ENCODE measurements around the gene OXSM.

OXSM gene

GRCh38 chr3:25834346-25834745 is 44.5 kb downstream of the OXSM start:
- H3K27me3 ChIP-seq (ENCODE audit: insufficient read depth, low read depth, severe bottlenecking), result no peaks in the 10 kb centered on the region
- TF ChIP-seq CTCF (IDR thresholded peaks at IDR 0.05; ENCODE audit: low read depth, low read length), result no peak
- no peak for DNase-seq
- H3K36me3 ChIP-seq, result no peaks in the 10 kb centered on the region
- H3K4me3 ChIP-seq (ENCODE audit: low read depth, low read length), result no peak overlapping the region
- H3K9me3 ChIP-seq (ENCODE audit: severe bottlenecking), result no peaks in the 10 kb centered on the region
- no peak overlapping the region for H3K27ac ChIP-seq

GRCh38 chr3:25836579-25836978 is 46.7 kb downstream of the OXSM start:
- Histone ChIP-seq H3K4me3 (ENCODE audit: low read depth, low read length) (no peak overlapping the region), H3K9me3 (ENCODE audit: severe bottlenecking) (no peaks in the 10 kb centered on the region), H3K27me3 (ENCODE audit: insufficient read depth, low read depth, severe bottlenecking) (no peaks in the 10 kb centered on the region), H3K27ac (no peak overlapping the region), H3K36me3 (no peaks in the 10 kb centered on the region)
- DNase-seq, result no peak
- TF ChIP-seq CTCF (IDR thresholded peaks at IDR 0.05; ENCODE audit: low read depth, low read length), result no peak

GRCh38 chr3:25837038-25837437 is 47.1 kb downstream of the OXSM start:
- Histone ChIP-seq H3K36me3 (no peaks in the 10 kb centered on the region), H3K9me3 (ENCODE audit: severe bottlenecking) (no peaks in the 10 kb centered on the region), H3K4me3 (ENCODE audit: low read depth, low read length) (no peak overlapping the region), H3K27me3 (ENCODE audit: insufficient read depth, low read depth, severe bottlenecking) (no peaks in the 10 kb centered on the region), H3K27ac (no peak overlapping the region)
- no peak for DNase-seq
- TF ChIP-seq CTCF (IDR thresholded peaks at IDR 0.05; ENCODE audit: low read depth, low read length), result no peak

- Histone ChIP-seq H3K4me3 (ENCODE audit: low read depth, low read length) (no peak overlapping the region), H3K27me3 (ENCODE audit: insufficient read depth, low read depth, severe bottlenecking) (no peaks in the 10 kb centered on the region), H3K9me3 (ENCODE audit: severe bottlenecking) (no peaks in the 10 kb centered on the region), H3K27ac (no peak overlapping the region), H3K36me3 (no peaks in the 10 kb centered on the region)
- no peak for TF ChIP-seq CTCF (IDR thresholded peaks at IDR 0.05; ENCODE audit: low read depth, low read length)
- DNase-seq, result no peak
Measured at GRCh38 chr3:25840099-25840498, 50.2 kb downstream of the OXSM start.

- no peak for TF ChIP-seq CTCF (IDR thresholded peaks at IDR 0.05; ENCODE audit: low read depth, low read length)
- no peaks in the 10 kb centered on the region for H3K36me3 ChIP-seq
- no peak for DNase-seq
- H3K4me3 ChIP-seq (ENCODE audit: low read depth, low read length), result no peak overlapping the region
- no peaks in the 10 kb centered on the region for H3K27me3 ChIP-seq (ENCODE audit: insufficient read depth, low read depth, severe bottlenecking)
- H3K9me3 ChIP-seq (ENCODE audit: severe bottlenecking), result no peaks in the 10 kb centered on the region
- no peak overlapping the region for H3K27ac ChIP-seq
Measured at GRCh38 chr3:25843332-25843731, 53.4 kb downstream of the OXSM start.
